Neural cell (in vitro differentiated cells): ENCODE results near the gene SREBF1. TPM values are rescaled to one million over a fixed set of nuclear protein-coding genes. Genes with fewer than 3 reads are reported as not detected.

ENCODE experiments used
- H2AFZ ChIP-seq: fragments of 200-600, 300-800 bp; sonication (generic), shearing (Covaris generic); 2 replicates; pipeline ENCODE4 v1.6.0; 2014; ENCODE audit warnings: low read depth, mild to moderate bottlenecking, antibody characterized with exemption, low read length, moderate library complexity
- H3F3A ChIP-seq: fragments of 200-600 bp; shearing (Covaris generic); 2 replicates; pipeline ENCODE4 v1.6.1; 2016; ENCODE audit warnings: mild to moderate bottlenecking, moderate library complexity, mixed read lengths, antibody characterized with exemption, low read length; ENCODE audit not compliant: insufficient read depth, poor library complexity, severe bottlenecking
- H3K27ac ChIP-seq: fragments of 200-600, 300-800 bp; sonication (generic), shearing (Covaris generic); 2 replicates; pipeline ENCODE4 v1.5.1; 2014; ENCODE audit warnings: mild to moderate bottlenecking, low read length, moderate library complexity
- H3K27me3 ChIP-seq: fragments of 300-800, 200-600 bp; sonication (generic), shearing (Covaris generic); 2 replicates; pipeline ENCODE4 v1.6.0; 2014; ENCODE audit warnings: mild to moderate bottlenecking, low read depth, low read length, moderate library complexity; ENCODE audit not compliant: insufficient read depth
- H3K36me3 ChIP-seq: fragments of 300-800, 200-600 bp; sonication (generic), shearing (Covaris generic); 2 replicates; pipeline ENCODE4 v1.5.1; 2014; ENCODE audit warnings: mild to moderate bottlenecking, antibody characterized with exemption, low read length, moderate library complexity; ENCODE audit not compliant: insufficient read depth
- H3K4me2 ChIP-seq: fragments of 300-800, 200-600 bp; sonication (generic), shearing (Covaris generic); 2 replicates; pipeline ENCODE4 v1.6.0; 2014; ENCODE audit warnings: mild to moderate bottlenecking, low read length
- H3K4me3 ChIP-seq: fragments of 300-800, 200-600 bp; sonication (generic), shearing (Covaris generic); 2 replicates; pipeline ENCODE4 v1.5.1; 2014; ENCODE audit warnings: mild to moderate bottlenecking, low read length, moderate library complexity
- H3K79me2 ChIP-seq: fragments of 200-600 bp; shearing (Covaris generic); replicated peaks from 2 replicates; pipeline ENCODE4 v1.6.0; 2014; ENCODE audit warnings: mild to moderate bottlenecking, low read length, moderate library complexity; ENCODE audit not compliant: insufficient read depth
- H3K9ac ChIP-seq: fragments of 300-800, 200-600 bp; sonication (generic), shearing (Covaris generic); 2 replicates; pipeline ENCODE4 v1.6.1; 2016; ENCODE audit warnings: mild to moderate bottlenecking, low read length, mixed read lengths
- H3K9me2 ChIP-seq: fragments of 200-600 bp; shearing (Covaris generic); 2 replicates; pipeline ENCODE4 v1.6.1; 2016; ENCODE audit warnings: mild to moderate bottlenecking, low read length, mixed read lengths; ENCODE audit not compliant: insufficient read depth
- H3K9me3 ChIP-seq: fragments of 200-600, 300-800 bp; sonication (generic), shearing (Covaris generic); 2 replicates; pipeline ENCODE4 v1.6.1; 2016; ENCODE audit warnings: mild to moderate bottlenecking, mixed run types, low read length, moderate library complexity, mixed read lengths
- H4K20me1 ChIP-seq: fragments of 200-600 bp; shearing (Covaris generic); 2 replicates; pipeline ENCODE4 v1.6.1; 2016; ENCODE audit warnings: mild to moderate bottlenecking, mixed run types; ENCODE audit not compliant: insufficient read depth
- CTCF ChIP-seq: fragments of 450-650 bp; IDR thresholded peaks from 2 replicates; pipeline ENCODE4 v1.5.1; 2014; ENCODE audit warnings: antibody characterized with exemption, mild to moderate bottlenecking, moderate library complexity; ENCODE audit not compliant: poor library complexity, severe bottlenecking
- EP300 ChIP-seq: fragments of 450-650 bp; conservative IDR thresholded peaks from 2 replicates; pipeline ENCODE4 v1.6.1; 2014; ENCODE audit warnings: antibody characterized with exemption, mild to moderate bottlenecking, moderate library complexity; ENCODE audit not compliant: poor library complexity, severe bottlenecking
- EZH2 ChIP-seq: fragments of 200-600, 300-800 bp; shearing (Covaris generic), sonication (generic); IDR thresholded peaks from 2 replicates; pipeline ENCODE4 v1.6.1; 2014; ENCODE audit warnings: antibody characterized with exemption, low read length, borderline replicate concordance, mild to moderate bottlenecking; ENCODE audit not compliant: insufficient read depth, poor library complexity, severe bottlenecking
- MXI1 ChIP-seq: fragments of 450-650 bp; conservative IDR thresholded peaks from 2 replicates; pipeline ENCODE4 v1.6.1; 2014; ENCODE audit warnings: antibody characterized with exemption, mild to moderate bottlenecking; ENCODE audit not compliant: poor library complexity, severe bottlenecking
- RAD21 ChIP-seq: fragments of 450-650 bp; conservative IDR thresholded peaks from 2 replicates; pipeline ENCODE4 v1.6.1; 2014; ENCODE audit warnings: antibody characterized with exemption, mild to moderate bottlenecking, moderate library complexity
- REST ChIP-seq: IDR thresholded peaks from 2 replicates; pipeline ENCODE4 v1.6.1; 2012; ENCODE audit warnings: borderline replicate concordance
- SMC3 ChIP-seq: fragments of 450-650 bp; conservative IDR thresholded peaks from 2 replicates; pipeline ENCODE4 v1.6.1; 2014; ENCODE audit warnings: antibody characterized with exemption, mild to moderate bottlenecking, moderate library complexity; ENCODE audit not compliant: poor library complexity
- TAF1 ChIP-seq: IDR thresholded peaks from 2 replicates; pipeline ENCODE4 v1.6.1; 2012; ENCODE audit warnings: low read depth
- polyA plus RNA-seq: library from polyadenylated mRNA; depleted of rRNA; stranded (reverse); fragments of >200 nt; gene quantifications from 2 replicates; pipeline ENCODE4 v1.2.3, GENCODE V29; 2014

Gene SREBF1
- polyA plus RNA-seq, 1 donor from 2014 or later: 22.5 TPM

- Histone ChIP-seq H3K27ac (no peak overlapping the region), H3K79me2 (peaks cover 15% of the 10 kb centered on the region), H3K4me3 (no peak overlapping the region), H3K36me3 (no peaks in the 10 kb centered on the region), H4K20me1 (no peaks in the 10 kb centered on the region), H3F3A (no peaks in the 10 kb centered on the region), H3K9ac (no peak overlapping the region), H3K9me3 (no peaks in the 10 kb centered on the region), H3K4me2 (no peak overlapping the region), H3K27me3 (no peaks in the 10 kb centered on the region), H3K9me2 (no peaks in the 10 kb centered on the region), H2AFZ (no peak overlapping the region)
- TF ChIP-seq SMC3 (no peak), TAF1 (no peak), REST (no peak)
These were observed 10.5 kb downstream of the SREBF1 start for GRCh38 chr17:17826342-17826713.

GRCh38 chr17:17824783-17825614 lies 11.8 kb downstream of the SREBF1 start:
- H3K27me3 ChIP-seq: no peaks in the 10 kb centered on the region
- H3K4me3 ChIP-seq: no peak overlapping the region
- peaks cover 15% of the 10 kb centered on the region for H3K79me2 ChIP-seq
- H3K9ac ChIP-seq: no peak overlapping the region
- no peaks in the 10 kb centered on the region for H3K9me2 ChIP-seq
- no peaks in the 10 kb centered on the region for H3F3A ChIP-seq
- H2AFZ ChIP-seq: no peak overlapping the region
- H3K27ac ChIP-seq: no peak overlapping the region
- H4K20me1 ChIP-seq: no peaks in the 10 kb centered on the region
- TF ChIP-seq EP300 (no peak), REST (no peak), TAF1 (no peak), RAD21 (no peak), MXI1 (no peak), EZH2 (no peak), CTCF (no peak)
- no peak overlapping the region for H3K4me2 ChIP-seq
- H3K9me3 ChIP-seq: no peaks in the 10 kb centered on the region
- H3K36me3 ChIP-seq: no peaks in the 10 kb centered on the region
